ENCODE results near the gene PROZ.
"Not testable (repeated sequence)": the region's sequence is repeated elsewhere in the genome, so short reads cannot be mapped to it uniquely, and the experiment has no call there.

The PROZ gene

DNA sequence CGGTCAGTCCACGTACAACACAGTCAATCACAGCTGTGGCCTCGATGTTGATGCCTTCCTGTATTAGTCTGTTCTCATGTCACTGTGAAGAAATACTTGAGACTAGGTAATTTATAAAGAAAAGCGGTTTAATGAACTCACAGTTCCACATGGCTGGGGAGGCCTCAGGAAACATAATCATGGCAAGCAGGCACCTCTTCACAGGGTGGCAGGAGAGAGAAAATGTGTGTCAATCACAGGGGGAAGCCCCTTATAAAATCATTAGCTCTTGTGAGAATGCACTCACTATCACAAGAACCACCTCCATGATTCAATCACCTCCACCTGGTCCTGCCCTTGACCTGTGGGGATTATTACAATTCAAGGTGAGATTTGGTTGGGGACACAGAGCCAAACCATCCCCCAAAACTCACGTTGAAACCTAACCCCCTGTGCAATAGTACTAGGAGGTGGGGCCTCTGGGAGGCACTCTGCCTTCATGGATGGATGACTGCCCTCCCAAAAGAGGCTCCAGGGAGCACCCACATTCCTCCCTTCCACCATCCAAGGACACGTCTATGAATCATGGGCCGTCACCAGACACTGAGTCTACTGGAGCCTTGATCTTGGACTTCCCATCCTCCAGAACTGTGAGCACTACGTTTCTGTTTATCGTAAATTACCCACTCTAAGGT is 2.3 kb upstream of the PROZ start:
- in situ Hi-C loops (cut with MboI; ENCODE audit: low sequenced_read_pairs, unreplicated experiment), result no loop called here
- TF ChIP-seq, protein P1, sequence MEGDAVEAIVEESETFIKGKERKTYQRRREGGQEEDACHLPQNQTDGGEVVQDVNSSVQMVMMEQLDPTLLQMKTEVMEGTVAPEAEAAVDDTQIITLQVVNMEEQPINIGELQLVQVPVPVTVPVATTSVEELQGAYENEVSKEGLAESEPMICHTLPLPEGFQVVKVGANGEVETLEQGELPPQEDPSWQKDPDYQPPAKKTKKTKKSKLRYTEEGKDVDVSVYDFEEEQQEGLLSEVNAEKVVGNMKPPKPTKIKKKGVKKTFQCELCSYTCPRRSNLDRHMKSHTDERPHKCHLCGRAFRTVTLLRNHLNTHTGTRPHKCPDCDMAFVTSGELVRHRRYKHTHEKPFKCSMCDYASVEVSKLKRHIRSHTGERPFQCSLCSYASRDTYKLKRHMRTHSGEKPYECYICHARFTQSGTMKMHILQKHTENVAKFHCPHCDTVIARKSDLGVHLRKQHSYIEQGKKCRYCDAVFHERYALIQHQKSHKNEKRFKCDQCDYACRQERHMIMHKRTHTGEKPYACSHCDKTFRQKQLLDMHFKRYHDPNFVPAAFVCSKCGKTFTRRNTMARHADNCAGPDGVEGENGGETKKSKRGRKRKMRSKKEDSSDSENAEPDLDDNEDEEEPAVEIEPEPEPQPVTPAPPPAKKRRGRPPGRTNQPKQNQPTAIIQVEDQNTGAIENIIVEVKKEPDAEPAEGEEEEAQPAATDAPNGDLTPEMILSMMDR (IDR thresholded peaks at IDR 0.05; ENCODE audit: borderline replicate concordance, control extremely low read depth, extremely low read depth, insufficient read depth, missing control alignments), result no peak
- DNase-seq (ENCODE audit: low spot score), result no peak

DNA sequence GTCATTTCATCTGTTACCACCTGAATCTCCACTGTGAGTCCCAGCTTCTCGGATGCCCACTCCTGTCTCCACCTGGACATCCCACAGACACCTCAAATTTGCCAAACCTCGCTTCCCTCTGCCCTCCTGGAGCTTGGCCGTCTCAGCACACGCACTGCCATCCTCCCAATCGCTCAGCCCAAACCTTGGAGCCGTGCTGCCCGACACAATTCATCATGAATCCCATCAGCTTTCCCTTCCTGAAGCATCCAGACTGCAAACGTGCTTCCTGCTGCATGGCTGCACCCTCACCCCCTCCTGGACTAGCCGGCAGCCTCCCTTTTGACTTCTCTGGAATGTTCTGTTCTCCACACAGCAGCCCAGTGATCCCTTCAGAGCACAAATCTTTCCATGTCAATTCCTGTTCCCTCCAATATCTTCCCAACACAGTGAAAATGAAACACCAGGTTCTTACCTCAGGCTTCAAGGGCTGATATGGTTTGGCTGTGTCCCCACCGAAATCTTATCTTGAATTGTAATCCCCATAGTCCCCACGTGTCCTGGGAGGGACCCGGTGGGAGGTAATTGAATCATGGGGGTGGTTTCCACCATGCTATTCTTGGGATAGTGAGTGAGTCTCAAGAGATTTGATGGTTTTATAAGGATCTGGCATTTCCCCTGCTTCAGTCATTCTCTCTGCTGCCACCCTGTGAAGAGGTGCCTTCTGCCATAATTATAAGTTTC is 1.1 kb upstream of the PROZ start:
- no peak for DNase-seq (ENCODE audit: low spot score)
- TF ChIP-seq, protein P1 (IDR thresholded peaks at IDR 0.05; ENCODE audit: borderline replicate concordance, control extremely low read depth, extremely low read depth, insufficient read depth, missing control alignments), result no peak
- in situ Hi-C loops (cut with MboI; ENCODE audit: low sequenced_read_pairs, unreplicated experiment), result no loop called here

DNA sequence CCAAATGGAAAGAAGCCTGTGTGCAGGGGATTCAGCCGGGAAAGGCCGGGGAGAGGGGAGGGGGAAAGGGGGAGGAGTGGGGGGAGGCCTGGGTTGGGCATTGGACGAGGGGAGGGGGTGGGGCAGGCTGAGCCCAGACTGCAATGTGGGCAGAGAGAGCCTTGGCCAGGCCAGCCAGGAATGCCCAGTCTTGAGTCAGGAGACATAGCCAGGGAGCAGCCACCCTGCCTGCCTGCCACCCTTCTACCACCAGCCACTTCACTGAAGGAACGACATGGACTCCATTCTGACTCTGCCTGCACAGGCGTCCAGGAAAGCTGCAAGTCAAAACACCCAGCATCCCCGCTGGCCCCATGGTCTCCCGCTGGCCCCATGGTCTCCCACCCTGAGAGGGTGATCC is 498 bp downstream of the PROZ start:
- in situ Hi-C loops (cut with MboI; ENCODE audit: low sequenced_read_pairs, unreplicated experiment), result no loop called here
- no peak for DNase-seq (ENCODE audit: low spot score)
- TF ChIP-seq, protein P1 (IDR thresholded peaks at IDR 0.05; ENCODE audit: borderline replicate concordance, control extremely low read depth, extremely low read depth, insufficient read depth, missing control alignments), result no peak

DNA sequence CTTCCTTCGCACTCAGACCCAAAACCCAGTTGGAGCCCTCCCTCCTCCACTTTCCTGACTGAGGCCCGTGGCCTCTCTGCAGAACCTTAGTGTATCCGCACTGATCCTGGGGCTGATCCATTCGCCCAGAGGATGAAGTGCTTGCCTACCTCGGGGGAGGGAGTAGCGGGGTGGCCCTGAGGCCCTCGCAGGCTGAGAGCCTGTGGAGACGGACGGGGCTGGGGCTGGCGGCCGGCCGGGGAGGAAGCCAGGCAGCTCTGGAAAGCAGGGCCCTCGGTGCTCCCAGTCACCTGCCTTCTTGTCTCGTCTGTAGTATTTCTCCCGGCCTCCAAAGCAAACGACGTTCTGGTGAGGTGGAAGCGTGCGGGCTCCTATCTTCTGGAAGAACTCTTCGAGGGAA is 1.3 kb downstream of the PROZ start:
- TF ChIP-seq, protein P1 (IDR thresholded peaks at IDR 0.05; ENCODE audit: borderline replicate concordance, control extremely low read depth, extremely low read depth, insufficient read depth, missing control alignments), result no peak
- DNase-seq (ENCODE audit: low spot score), result no peak
- in situ Hi-C loops (cut with MboI; ENCODE audit: low sequenced_read_pairs, unreplicated experiment), result no loop called here

DNA sequence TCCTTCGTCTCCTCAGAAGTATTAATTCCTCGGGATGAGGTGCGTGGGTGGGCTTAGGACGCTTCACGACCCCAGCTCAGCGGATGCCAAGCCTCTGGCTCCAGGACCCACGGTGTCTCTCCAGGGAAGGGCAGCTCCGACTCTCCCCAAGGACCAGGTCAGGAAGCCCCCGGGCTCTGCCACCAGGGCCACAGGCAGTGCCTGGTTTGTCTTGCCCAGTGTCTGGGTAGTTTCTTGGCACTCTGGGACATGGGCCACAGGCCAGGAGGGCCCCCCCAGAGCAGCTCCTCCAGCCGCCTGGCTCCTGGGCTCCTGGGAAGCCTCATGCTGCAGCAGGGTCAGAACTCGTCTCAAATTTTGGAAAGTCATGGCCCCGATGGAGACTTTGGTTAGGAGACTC is 2.5 kb downstream of the PROZ start:
- in situ Hi-C loops (cut with MboI; ENCODE audit: low sequenced_read_pairs, unreplicated experiment), result no loop called here
- no peak for DNase-seq (ENCODE audit: low spot score)
- TF ChIP-seq, protein P1 (IDR thresholded peaks at IDR 0.05; ENCODE audit: borderline replicate concordance, control extremely low read depth, extremely low read depth, insufficient read depth, missing control alignments), result no peak

DNA sequence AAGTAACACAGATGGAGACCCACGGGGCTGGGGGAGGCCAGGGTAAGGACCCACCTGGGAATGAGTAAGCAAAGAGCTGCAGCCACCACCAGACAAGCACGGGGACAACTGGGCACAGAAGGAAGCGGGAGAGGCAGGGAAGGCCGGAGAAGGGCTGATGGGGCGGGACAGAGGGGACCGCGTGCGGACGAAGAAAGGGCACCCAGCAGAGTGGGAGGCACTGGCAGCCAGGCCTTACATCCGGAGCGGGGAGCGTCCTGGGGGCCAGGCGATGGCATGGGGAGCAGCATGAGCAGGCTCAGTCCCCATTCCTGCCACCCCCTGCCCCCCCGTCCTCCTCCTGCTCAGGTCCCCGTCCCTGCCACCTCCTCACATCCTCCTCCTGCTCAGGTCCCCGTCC is 3.0 kb downstream of the PROZ start:
- in situ Hi-C loops (cut with MboI; ENCODE audit: low sequenced_read_pairs, unreplicated experiment), result no loop called here
- TF ChIP-seq, protein P1 (IDR thresholded peaks at IDR 0.05; ENCODE audit: borderline replicate concordance, control extremely low read depth, extremely low read depth, insufficient read depth, missing control alignments), result no peak
- no peak for DNase-seq (ENCODE audit: low spot score)

DNA sequence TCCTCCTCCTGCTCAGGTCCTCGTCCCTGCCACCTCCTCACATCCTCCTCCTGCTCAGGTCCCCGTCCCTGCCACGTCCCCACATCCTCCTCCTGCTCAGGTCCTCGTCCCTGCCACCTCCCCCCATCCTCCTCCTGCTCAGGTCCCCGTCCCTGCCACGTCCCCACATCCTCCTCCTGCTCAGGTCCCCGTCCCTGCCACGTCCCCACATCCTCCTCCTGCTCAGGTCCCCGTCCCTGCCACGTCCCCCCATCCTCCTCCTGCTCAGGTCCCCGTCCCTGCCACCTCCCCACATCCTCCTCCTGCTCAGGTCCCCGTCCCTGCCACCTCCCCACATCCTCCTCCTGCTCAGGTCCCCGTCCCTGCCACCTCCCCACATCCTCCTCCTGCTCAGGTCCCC is 3.5 kb downstream of the PROZ start:
- in situ Hi-C loops (cut with MboI; ENCODE audit: low sequenced_read_pairs, unreplicated experiment); DNase-seq (ENCODE audit: low spot score): not testable (repeated sequence)
